Activated T-cell treated with anti-CD3 and anti-CD28 coated beads, Interleukin-2, amount 50 U/mL, for 72 hours (primary cell): ENCODE data around the gene SLC6A3. TPM values are rescaled to one million over a fixed set of nuclear protein-coding genes. Genes with fewer than 3 reads are reported as not detected.
"Not testable (repeated sequence)": the region's sequence is repeated elsewhere in the genome, so short reads cannot be mapped to it uniquely, and the experiment has no call there.

Experiments used
- ATAC-seq, 2 donors: fragments of 150-1000 bp; cut with Tn5 transposase; replicated peaks in 1 of 2; 2 replicates each; pipeline ENCODE4 v1.10.0; 2021; ENCODE audit warnings: moderate library complexity in 2 of 2, mild to moderate bottlenecking in 1 of 2
- DNase-seq, 2 donors: peaks; one replicate each; pipeline ENCODE4 v3.0.0; 2021 to 2022; ENCODE audit warnings: mixed read lengths in 1 of 2
- H3K27ac Mint-ChIP-seq: one replicate; pipeline ENCODE4 v1.8.0; 2022; ENCODE audit warnings: mild to moderate bottlenecking, moderate library complexity, mixed read lengths
- H3K27me3 Mint-ChIP-seq: one replicate; pipeline ENCODE4 v1.8.0; 2022; ENCODE audit warnings: low read depth, mixed read lengths
- H3K36me3 Mint-ChIP-seq, 2 donors: one replicate each; pipeline ENCODE4 v1.8.0; 2022; ENCODE audit warnings: mixed read lengths in 2 of 2, mild to moderate bottlenecking in 1 of 2; ENCODE audit not compliant: insufficient read depth in 2 of 2
- H3K4me1 Mint-ChIP-seq: one replicate; pipeline ENCODE4 v1.8.0; 2022; ENCODE audit warnings: low read depth, mixed read lengths
- H3K4me3 Mint-ChIP-seq, 2 donors: one replicate each; pipeline ENCODE4 v1.8.0; 2022; ENCODE audit warnings: mild to moderate bottlenecking in 2 of 2, mixed read lengths in 2 of 2, moderate library complexity in 2 of 2
- H3K9me3 Mint-ChIP-seq, 2 donors: one replicate each; pipeline ENCODE4 v1.8.0; 2022; ENCODE audit warnings: mixed read lengths in 2 of 2
- total RNA-seq, 2 donors: library from RNA; stranded (reverse); gene quantifications; one replicate each; pipeline ENCODE4 v1.2.3, GENCODE V29; 2022

SLC6A3 gene
- total RNA-seq, 2 donors from 2014 or later, result not detected

- no peak overlapping the region for H3K27ac Mint-ChIP-seq
- DNase-seq (no peak), ATAC-seq (no peak)
- H3K36me3 Mint-ChIP-seq, result peaks cover 12 to 18% of the 10 kb centered on the region in 2 donors
- H3K9me3 Mint-ChIP-seq, result peaks cover 19 to 27% of the 10 kb centered on the region in 2 donors
- peaks cover 5% of the 10 kb centered on the region for H3K27me3 Mint-ChIP-seq
- no peaks in the 10 kb centered on the region for H3K4me1 Mint-ChIP-seq
- H3K4me3 Mint-ChIP-seq, result no peak overlapping the region
These were observed 16.2 kb downstream of the SLC6A3 start for GRCh38 chr5:1429066-1429465.

DNA sequence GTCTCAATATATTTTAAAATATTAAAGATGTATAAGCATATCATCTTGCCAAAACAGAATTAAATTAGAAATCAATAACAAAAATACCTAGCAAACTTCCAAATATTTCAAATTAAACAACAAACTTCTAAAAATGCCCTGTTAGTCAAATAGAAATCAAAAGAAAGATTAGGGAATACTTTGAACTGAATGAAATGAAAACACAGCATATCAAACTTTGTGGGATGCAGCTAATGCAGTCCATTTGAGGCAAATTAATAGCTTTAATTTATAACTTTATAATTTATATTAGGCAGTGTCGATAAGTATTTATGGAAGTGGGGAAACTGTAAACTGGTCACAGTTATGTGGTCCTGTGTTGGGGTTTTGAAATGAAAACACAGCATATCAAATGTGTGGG lies 17.1 kb downstream of the SLC6A3 start:
- H3K4me3 Mint-ChIP-seq, result no peak overlapping the region
- peaks cover 12 to 18% of the 10 kb centered on the region in 2 donors for H3K36me3 Mint-ChIP-seq
- no peaks in the 10 kb centered on the region for H3K4me1 Mint-ChIP-seq
- H3K9me3 Mint-ChIP-seq, result peaks cover 13 to 22% of the 10 kb centered on the region in 2 donors
- H3K27me3 Mint-ChIP-seq, result peaks cover 5% of the 10 kb centered on the region
- ATAC-seq (no peak), DNase-seq (no peak)
- H3K27ac Mint-ChIP-seq, result no peak overlapping the region

DNA sequence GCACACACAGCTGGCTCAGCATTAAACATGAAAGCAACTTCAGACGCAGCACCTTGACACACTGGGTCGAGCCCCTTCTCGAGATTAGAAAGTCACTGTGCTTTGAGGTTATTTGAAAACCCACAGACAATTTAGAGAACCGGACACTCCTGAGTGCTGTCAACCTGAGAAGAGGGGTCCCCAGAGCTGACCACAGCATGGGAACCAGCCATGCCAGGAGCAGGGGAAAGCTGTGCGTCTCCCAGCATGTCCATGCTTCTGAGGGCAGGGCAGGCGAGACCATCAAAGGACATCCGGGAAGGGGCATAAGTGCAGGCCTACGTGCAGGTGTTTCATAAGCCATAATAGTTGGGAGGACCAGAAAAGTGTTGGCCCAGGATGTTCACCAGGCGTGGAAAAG lies 20.5 kb downstream of the SLC6A3 start:
- Mint-ChIP-seq H3K4me1 (no peaks in the 10 kb centered on the region), H3K4me3 (no peak overlapping the region), H3K9me3 (peaks cover 13 to 19% of the 10 kb centered on the region in 2 donors), H3K27me3 (peaks cover 5% of the 10 kb centered on the region), H3K36me3 (peaks cover 10 to 18% of the 10 kb centered on the region in 2 donors), H3K27ac (no peak overlapping the region)
- DNase-seq (no peak), ATAC-seq (no peak)

DNA sequence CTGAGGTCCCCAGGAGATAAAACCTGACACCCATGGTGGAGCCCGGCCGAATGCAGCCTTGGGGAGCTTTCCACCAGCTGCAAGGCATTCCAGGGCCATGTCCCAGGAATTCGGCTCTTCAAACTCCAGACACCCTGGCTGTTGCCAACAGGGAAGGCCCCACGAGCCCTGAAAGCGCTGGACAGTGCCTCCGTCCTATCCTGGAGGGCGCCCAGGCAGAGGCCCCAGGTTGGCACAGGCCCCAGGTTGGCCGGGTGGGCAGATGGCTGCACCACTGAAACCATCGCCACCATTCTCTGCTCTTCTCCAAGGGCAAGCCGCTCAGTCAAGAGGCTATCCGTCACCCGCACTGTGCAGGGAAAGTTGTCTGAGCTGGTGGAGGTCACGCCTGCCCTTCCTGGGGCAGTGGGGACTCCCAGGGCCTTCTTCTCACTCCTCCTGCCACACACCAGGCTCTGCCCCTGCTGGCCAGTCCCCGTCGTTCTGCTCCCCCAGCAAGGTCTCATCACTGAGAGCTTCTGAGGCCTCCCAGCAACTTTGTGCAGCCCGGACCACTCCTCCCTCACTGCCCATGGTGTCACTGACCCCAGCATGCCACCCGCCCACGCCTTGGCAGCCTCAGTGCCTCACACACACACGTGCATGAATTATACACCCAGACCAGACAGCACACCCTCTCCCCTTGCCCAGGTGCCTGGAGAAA lies 21.2 kb downstream of the SLC6A3 start:
- Mint-ChIP-seq H3K27ac (no peak overlapping the region), H3K4me1 (no peaks in the 10 kb centered on the region), H3K9me3 (peaks cover 8 to 15% of the 10 kb centered on the region in 2 donors), H3K4me3 (no peak overlapping the region), H3K36me3 (peaks cover 7 to 12% of the 10 kb centered on the region in 2 donors), H3K27me3 (peaks cover 5% of the 10 kb centered on the region)
- ATAC-seq, result no peak
- DNase-seq, result no peak

DNA sequence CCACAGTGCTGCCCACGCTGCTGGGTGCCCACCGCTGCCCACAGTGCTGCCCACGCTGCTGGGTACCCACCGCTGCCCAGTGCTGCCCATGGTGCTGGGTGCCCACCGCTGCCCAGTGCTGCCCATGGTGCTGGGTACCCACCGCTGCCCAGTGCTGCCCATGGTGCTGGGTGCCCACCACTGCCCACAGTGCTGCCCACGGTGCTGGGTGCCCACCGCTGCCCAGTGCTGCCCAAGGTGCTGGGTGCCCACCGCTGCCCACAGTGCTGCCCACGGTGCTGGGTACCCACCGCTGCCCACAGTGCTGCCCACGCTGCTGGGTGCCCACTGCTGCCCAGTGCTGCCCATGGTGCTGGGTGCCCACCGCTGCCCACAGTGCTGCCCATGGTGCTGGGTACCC lies 22.7 kb downstream of the SLC6A3 start:
- H3K4me1 Mint-ChIP-seq, H3K4me3 Mint-ChIP-seq, DNase-seq, H3K27me3 Mint-ChIP-seq, H3K27ac Mint-ChIP-seq, ATAC-seq, H3K36me3 Mint-ChIP-seq: not testable (repeated sequence)
- H3K9me3 Mint-ChIP-seq, result peaks cover 8 to 13% of the 10 kb centered on the region in 2 donors

- no peaks in the 10 kb centered on the region for H3K4me1 Mint-ChIP-seq
- no peak for DNase-seq
- ATAC-seq, result no peak
- H3K9me3 Mint-ChIP-seq, result peaks cover 5 to 9% of the 10 kb centered on the region in 2 donors
- H3K27me3 Mint-ChIP-seq, result peaks cover 5% of the 10 kb centered on the region
- no peak overlapping the region for H3K27ac Mint-ChIP-seq
- H3K4me3 Mint-ChIP-seq, result no peak overlapping the region
- H3K36me3 Mint-ChIP-seq, result peaks cover 2 to 4% of the 10 kb centered on the region in 2 donors
These were observed 23.5 kb downstream of the SLC6A3 start for GRCh38 chr5:1421521-1422341.

- Mint-ChIP-seq H3K4me3 (no peak overlapping the region), H3K27ac (no peak overlapping the region), H3K27me3 (peaks cover 5% of the 10 kb centered on the region), H3K9me3 (peaks cover 2 to 6% of the 10 kb centered on the region in 2 donors), H3K4me1 (no peaks in the 10 kb centered on the region), H3K36me3 (no peaks in the 10 kb centered on the region)
- ATAC-seq (no peak), DNase-seq (no peak)
These were observed 24.7 kb downstream of the SLC6A3 start for GRCh38 chr5:1420211-1421195.

DNA sequence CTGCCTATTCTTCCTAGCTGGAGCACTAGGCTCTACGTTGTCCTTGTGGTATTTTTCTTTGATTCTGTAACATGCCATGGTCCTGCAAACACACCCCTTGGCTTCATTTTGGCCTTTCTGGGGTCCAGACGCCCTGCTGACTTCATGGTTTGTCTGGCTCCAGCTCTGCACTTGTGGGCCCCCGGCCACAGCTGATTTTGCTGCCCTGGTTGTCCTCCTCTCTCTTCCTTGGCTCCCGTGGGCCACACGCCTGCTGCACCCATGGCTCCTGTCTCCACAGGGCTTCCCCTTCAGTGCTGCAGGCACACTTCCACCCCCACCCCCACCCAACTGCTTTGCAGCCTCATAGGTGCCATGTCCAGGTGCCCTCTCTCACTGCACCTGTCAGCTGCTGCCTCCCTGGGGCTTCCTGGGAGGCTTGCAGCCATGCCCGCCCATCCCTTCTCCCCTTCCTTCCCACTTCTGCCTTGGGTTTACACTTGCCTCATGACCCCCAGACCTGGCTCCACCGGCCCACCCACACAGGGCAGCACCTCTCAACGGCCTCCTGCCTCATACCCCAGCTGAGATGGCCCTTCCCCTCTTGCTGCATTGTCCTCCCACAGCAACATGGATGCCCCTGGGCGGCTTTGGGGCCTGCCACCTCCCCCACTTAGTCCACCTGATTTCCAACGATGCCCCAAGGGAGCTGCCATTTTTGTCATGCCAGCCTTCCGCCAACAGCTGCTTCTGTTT lies 25.6 kb downstream of the SLC6A3 start:
- H3K27ac Mint-ChIP-seq, result no peak overlapping the region
- no peak for DNase-seq
- no peak for ATAC-seq
- peaks cover 5% of the 10 kb centered on the region for H3K27me3 Mint-ChIP-seq
- no peaks in the 10 kb centered on the region for H3K4me1 Mint-ChIP-seq
- no peak overlapping the region for H3K4me3 Mint-ChIP-seq
- no peaks in the 10 kb centered on the region for H3K36me3 Mint-ChIP-seq
- H3K9me3 Mint-ChIP-seq, result peaks cover 2 to 6% of the 10 kb centered on the region in 2 donors

DNA sequence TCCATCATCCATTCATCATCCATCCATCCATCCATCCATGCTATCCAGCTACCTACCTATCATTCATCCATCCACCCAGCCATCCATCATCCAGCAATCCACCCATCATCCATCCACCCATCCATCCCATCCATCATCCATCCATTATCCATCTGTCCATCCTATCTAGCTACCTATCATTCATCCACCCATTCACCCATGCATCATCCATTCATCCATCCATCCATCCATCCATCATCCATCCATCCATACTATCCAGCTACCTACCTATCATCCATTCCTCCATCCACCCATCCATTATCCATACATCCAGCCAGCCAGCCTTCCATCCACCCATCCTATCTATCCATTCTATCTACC lies 26.3 kb downstream of the SLC6A3 start:
- Mint-ChIP-seq H3K4me3 (no peak overlapping the region), H3K27ac (no peak overlapping the region), H3K9me3 (peaks cover 0 to 6% of the 10 kb centered on the region in 2 donors), H3K4me1 (no peaks in the 10 kb centered on the region), H3K36me3 (no peaks in the 10 kb centered on the region), H3K27me3 (no peaks in the 10 kb centered on the region)
- DNase-seq (no peak), ATAC-seq (no peak)

DNA sequence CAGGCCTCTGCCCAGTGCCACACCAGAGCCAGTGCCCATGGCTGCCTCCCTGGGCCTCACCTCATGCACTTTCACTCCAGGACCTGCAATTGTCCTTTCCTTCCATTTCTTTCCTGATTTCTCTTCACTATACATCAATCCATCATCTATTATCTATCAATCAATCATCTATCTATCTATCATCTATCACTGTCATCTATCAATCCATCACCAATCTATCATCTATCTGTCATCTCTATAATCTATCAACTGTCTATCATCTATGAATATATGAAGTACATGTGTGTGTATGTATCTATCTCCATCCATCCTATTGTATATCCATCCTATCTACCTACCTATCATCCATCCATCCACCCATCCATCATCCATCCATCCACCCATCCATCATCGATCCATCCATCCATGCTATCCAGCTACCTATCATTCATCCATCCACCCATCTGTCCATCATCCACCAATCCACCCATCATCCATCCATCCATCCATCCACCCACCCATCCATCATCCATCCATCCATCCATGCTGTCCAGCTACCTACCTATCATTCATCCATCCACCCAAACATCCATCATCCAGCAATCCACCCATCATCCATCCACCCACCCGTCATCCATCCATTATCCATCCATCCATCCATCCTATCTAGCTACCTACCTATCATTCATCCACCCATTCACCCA lies 26.9 kb downstream of the SLC6A3 start:
- Mint-ChIP-seq H3K4me1 (no peaks in the 10 kb centered on the region), H3K4me3 (no peak overlapping the region), H3K36me3 (no peaks in the 10 kb centered on the region), H3K27me3 (no peaks in the 10 kb centered on the region), H3K9me3 (peaks cover 0 to 6% of the 10 kb centered on the region in 2 donors), H3K27ac (no peak overlapping the region)
- DNase-seq (no peak), ATAC-seq (no peak)

DNA sequence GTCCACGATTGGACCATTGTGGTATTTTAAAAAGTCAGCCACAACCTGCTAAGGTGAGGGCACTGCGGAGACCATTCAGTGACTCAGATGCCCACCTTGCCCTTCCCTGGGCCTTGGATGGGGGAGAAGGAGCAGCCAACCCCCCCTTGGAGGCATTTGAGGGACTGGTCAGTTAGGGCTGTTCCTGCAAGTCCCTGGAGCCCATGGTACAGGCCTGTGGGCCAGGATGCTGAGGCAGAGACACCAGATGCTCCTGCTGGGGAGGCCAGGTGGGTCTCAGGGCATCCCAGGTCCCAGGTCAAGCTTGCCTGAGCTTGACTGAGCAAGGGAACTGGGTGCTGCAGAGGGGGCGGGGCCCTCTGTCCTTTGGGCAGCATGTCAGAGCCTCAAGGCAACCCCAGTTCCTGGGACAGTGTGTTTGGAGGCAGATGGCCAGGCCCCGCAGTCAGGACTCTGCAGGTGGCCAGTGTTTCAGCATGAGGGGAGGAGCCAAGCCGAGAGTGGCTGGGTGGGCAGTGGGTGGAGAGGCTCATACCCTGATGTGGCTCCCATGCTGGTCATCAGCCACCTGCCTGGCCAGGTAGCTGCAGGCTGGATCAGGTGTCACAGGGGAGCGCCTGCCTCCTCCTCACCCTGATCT lies 27.5 kb downstream of the SLC6A3 start:
- Mint-ChIP-seq H3K4me1 (no peaks in the 10 kb centered on the region), H3K9me3 (peaks cover 0 to 6% of the 10 kb centered on the region in 2 donors), H3K36me3 (no peaks in the 10 kb centered on the region), H3K4me3 (no peak overlapping the region), H3K27ac (no peak overlapping the region), H3K27me3 (no peaks in the 10 kb centered on the region)
- no peak for DNase-seq
- no peak for ATAC-seq
